ENCODE data around the gene UQCRHL. TPM values are rescaled to one million over a fixed set of nuclear protein-coding genes. Genes with fewer than 3 reads are reported as not detected.

Gene UQCRHL
- total and polyA plus RNA-seq, 2 experiments from 2014 or later, result 2.3 to 3.0 TPM

- no peak for TF ChIP-seq ZNF462 (CRISPR knock-in tag; IDR thresholded peaks at IDR 0.05)
- no peak for TF ChIP-seq STAT1 (IDR thresholded peaks at IDR 0.05; ENCODE audit: unreplicated experiment)
- TF ChIP-seq CTCF (conservative IDR thresholded peaks at IDR 0.05; ENCODE audit: low read depth in 2 of 2), result no peak
These were observed 31.3 kb upstream of the UQCRHL start (continued) for GRCh38 chr1:15838721-15839120.

- no peaks in the 10 kb centered on the region for H4K20me1 ChIP-seq (replicated peaks; ENCODE audit: insufficient read depth)
- no peaks in the 10 kb centered on the region for H3K9me2 ChIP-seq (ENCODE audit: insufficient read depth)
- H3K4me3 ChIP-seq, result no peak overlapping the region
- Mint-ChIP-seq H3K4me1 (peaks cover 15% of the 10 kb centered on the region), H3K27me3 (ENCODE audit: insufficient read depth, low read depth, poor library complexity) (peaks cover 29% of the 10 kb centered on the region), H3K9me3 (no peaks in the 10 kb centered on the region; the same call in 2 of the 3 replicates), H3K4me3 (no peak overlapping the region), H3K36me3 (ENCODE audit: low read depth) (peaks cover 3% of the 10 kb centered on the region; the same call in 2 of the 3 replicates), H3K27ac (no peak overlapping the region)
- H3K4me2 ChIP-seq, result 0 out of 2 replicates have a peak overlapping the region, but pooled peaks have one; percentile 80
- no peaks in the 10 kb centered on the region for H3K36me3 ChIP-seq (ENCODE audit: insufficient read depth)
- H3K4me1 ChIP-seq (ENCODE audit: insufficient read depth), result no peaks in the 10 kb centered on the region; the same call in 1 of the 2 replicates
- H2AFZ ChIP-seq, result no peak overlapping the region
- DNase-seq (ENCODE audit: low spot score), result no peak
- peaks cover 2% of the 10 kb centered on the region; the same call in 1 of the 2 replicates for H3K79me2 ChIP-seq (replicated peaks; ENCODE audit: insufficient read depth)
- H3K27ac ChIP-seq (ENCODE audit: low read depth), result no peak overlapping the region
- H3K27me3 ChIP-seq (ENCODE audit: insufficient read depth), result peaks cover 8% of the 10 kb centered on the region; the same call in 1 of the 2 replicates
- ATAC-seq, result no peak
- peaks cover 9% of the 10 kb centered on the region; the same call in 1 of the 2 replicates for H3F3A ChIP-seq (replicated peaks; ENCODE audit: low read depth)
- TF ChIP-seq ETS1 (IDR thresholded peaks at IDR 0.05), result no peak
- no peak for TF ChIP-seq ZNF331 (CRISPR knock-in tag; IDR thresholded peaks at IDR 0.05; ENCODE audit: low read depth)
- no peak for TF ChIP-seq ZNF462 (CRISPR knock-in tag; IDR thresholded peaks at IDR 0.05)
- TF ChIP-seq STAT1 (IDR thresholded peaks at IDR 0.05; ENCODE audit: unreplicated experiment), result no peak
- TF ChIP-seq EZH2phosphoT487 (IDR thresholded peaks at IDR 0.05; ENCODE audit: unreplicated experiment), result no peak
These were observed 30.5 kb upstream of the UQCRHL start for GRCh38 chr1:15837931-15838330.
